GM12878 (cell line): Measurements from ENCODE around the gene TMEM128.

ENCODE experiments used
- BMI1 ChIP-seq: fragments of 450-650 bp; IDR thresholded peaks from 2 replicates; pipeline ENCODE4 v1.6.1; 2016; ENCODE audit warnings: mild to moderate bottlenecking, moderate library complexity, borderline replicate concordance
- CBFB ChIP-seq: IDR thresholded peaks from 2 replicates; pipeline ENCODE4 v1.6.1; 2016; ENCODE audit warnings: antibody characterized with exemption, low read depth
- EED ChIP-seq: sonication (generic); IDR thresholded peaks from 2 replicates; pipeline ENCODE4 v1.6.1; 2016; ENCODE audit warnings: antibody characterized with exemption, low read depth
- FOXM1 ChIP-seq: IDR thresholded peaks from 2 replicates; pipeline ENCODE4 v1.6.1; 2012; ENCODE audit warnings: low read depth, mild to moderate bottlenecking, inconsistent platforms, low read length, moderate library complexity
- HDAC6 ChIP-seq: fragments of 200-600 bp; sonication (generic); IDR thresholded peaks from one replicate; pipeline ENCODE4 v1.8.0; 2017; ENCODE audit warnings: antibody characterized with exemption; ENCODE audit not compliant: unreplicated experiment
- KDM1A ChIP-seq: fragments of 200-600 bp; sonication (generic); IDR thresholded peaks from 2 replicates; pipeline ENCODE4 v1.6.1; 2016; ENCODE audit warnings: borderline replicate concordance
- MXI1 ChIP-seq: fragments of 150-350 bp; IDR thresholded peaks from 2 replicates; pipeline ENCODE4 v1.6.1; 2011; ENCODE audit warnings: low read depth, mild to moderate bottlenecking, inconsistent platforms, low read length, improper control_type of control experiment
- PML ChIP-seq: IDR thresholded peaks from 2 replicates; pipeline ENCODE4 v1.6.1; 2012; ENCODE audit warnings: low read length, inconsistent platforms
- POLR2A ChIP-seq: IDR thresholded peaks from 2 replicates; pipeline ENCODE4 v1.6.1; 2011; ENCODE audit warnings: low read depth, mild to moderate bottlenecking, low read length
- TF ChIP-seq, protein P1 (sequence below), 3 experiments: IDR thresholded peaks in 2 of 3; conservative IDR thresholded peaks in 1 of 3; 2 replicates each; pipeline ENCODE4 v1.5.1; 2011; ENCODE audit warnings: low read depth in 3 of 3, low read length in 3 of 3, mild to moderate bottlenecking in 3 of 3, control low read depth in 2 of 3, moderate library complexity in 2 of 3, inconsistent platforms in 1 of 3, mixed read lengths in 1 of 3; ENCODE audit not compliant: control insufficient read depth in 2 of 3, insufficient read depth in 1 of 3; ENCODE audit errors: extremely low read depth in 1 of 3

DNA sequence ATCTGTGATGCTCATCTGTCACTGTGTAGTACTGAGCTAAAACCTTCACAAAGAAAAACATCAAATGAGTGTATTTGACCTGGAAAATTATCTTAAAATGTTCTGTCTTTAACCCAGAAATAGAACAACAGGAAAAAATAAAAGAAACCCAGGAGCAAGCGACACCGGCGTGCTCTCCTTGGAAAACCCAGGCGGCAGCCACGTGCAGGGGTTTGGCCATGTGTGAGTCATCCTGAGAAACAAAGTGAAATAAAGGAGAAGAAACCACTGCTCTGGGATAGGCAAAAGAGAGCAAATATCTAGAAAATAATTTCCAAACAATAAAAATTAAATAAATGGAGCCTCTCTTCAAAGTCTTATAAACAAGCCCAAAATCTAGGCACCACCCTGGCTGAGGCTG lies 20.0 kb upstream of the TMEM128 start:
- TF ChIP-seq KDM1A, result no peak
- no peak for TF ChIP-seq PML
- TF ChIP-seq EED, result no peak
- no peak for TF ChIP-seq HDAC6
- no peak for TF ChIP-seq CBFB
- TF ChIP-seq BMI1, result no peak
- TF ChIP-seq FOXM1, result no peak
- TF ChIP-seq, protein P1, sequence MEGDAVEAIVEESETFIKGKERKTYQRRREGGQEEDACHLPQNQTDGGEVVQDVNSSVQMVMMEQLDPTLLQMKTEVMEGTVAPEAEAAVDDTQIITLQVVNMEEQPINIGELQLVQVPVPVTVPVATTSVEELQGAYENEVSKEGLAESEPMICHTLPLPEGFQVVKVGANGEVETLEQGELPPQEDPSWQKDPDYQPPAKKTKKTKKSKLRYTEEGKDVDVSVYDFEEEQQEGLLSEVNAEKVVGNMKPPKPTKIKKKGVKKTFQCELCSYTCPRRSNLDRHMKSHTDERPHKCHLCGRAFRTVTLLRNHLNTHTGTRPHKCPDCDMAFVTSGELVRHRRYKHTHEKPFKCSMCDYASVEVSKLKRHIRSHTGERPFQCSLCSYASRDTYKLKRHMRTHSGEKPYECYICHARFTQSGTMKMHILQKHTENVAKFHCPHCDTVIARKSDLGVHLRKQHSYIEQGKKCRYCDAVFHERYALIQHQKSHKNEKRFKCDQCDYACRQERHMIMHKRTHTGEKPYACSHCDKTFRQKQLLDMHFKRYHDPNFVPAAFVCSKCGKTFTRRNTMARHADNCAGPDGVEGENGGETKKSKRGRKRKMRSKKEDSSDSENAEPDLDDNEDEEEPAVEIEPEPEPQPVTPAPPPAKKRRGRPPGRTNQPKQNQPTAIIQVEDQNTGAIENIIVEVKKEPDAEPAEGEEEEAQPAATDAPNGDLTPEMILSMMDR (IDR thresholded peaks at IDR 0.05 in 2 of 3, conservative IDR thresholded peaks at IDR 0.05 in 1 of 3; ENCODE audit: control insufficient read depth in 2 of 3, extremely low read depth in 1 of 3, insufficient read depth in 1 of 3, low read depth in 3 of 3, low read length in 3 of 3), result no peak
- no peak for TF ChIP-seq MXI1
- TF ChIP-seq POLR2A, result no peak
